Stimulated activated CD8-positive, alpha-beta memory T cell treated with anti-CD3 and anti-CD28 coated beads, Interleukin-15, amount 100 ng/mL, for 1 hour (primary cell): Measurements from ENCODE around the gene RASEF.

Experiments
- DNase-seq: peaks from one replicate; pipeline ENCODE4 v3.0.0-alpha.2; 2020; ENCODE audit warnings: low read depth

RASEF gene

GRCh38 chr9:83012922-83013838, 49.8 kb downstream of the RASEF start:
- DNase-seq = no peak

DNA sequence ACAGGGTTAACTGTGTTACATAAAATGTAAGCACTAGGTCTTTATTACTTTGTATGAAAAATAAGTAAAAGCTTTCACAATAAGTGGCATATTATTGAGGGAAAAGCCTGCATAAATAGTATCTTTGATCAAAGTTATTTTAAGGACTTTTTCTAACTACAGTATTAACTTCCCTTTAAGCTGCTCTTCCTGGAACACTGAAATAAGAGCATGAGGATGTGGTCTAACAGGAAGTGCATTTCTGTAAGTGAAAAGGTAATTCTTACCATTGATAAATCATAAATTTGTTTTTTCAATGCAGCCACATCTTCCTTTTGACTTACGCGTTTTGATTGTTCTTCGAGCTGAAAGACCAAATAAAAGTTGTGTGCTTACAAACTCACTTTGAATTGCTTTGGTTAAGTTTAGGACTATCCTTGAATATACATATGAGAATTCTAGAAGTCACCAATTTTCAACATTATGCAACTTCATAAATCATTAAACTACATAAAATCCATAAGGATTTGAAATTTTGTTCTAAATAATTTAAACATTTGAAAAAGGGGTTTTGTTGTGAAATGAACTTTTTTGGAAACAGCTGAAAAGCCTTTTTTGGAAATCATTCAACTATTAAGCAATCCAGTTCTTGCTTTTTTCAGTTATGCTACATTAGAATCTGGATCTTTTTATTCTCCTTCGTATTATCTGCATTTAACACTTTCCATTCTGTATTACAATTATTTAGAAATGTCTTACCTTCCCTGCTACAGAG, 50.6 kb downstream of the RASEF start:
- no peak for DNase-seq

DNA sequence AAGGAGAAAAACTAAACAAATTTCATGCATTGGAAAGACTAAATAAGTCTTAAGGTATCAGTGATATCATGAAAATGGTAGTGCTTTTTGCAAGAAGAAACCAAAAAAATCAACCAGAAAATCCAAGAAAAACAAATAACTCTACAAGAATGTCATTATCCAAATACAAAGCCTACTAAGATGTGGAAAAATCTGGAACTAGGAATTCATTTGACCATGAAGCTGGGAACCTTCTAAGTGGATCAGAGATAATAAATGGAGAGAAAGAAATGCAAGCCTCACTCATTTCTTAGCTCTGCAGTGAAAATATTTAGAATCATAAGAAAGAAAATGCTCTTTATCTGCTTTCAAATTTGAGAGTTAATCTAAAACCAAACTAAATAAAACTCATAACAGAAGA, 51.3 kb downstream of the RASEF start:
- DNase-seq = no peak

DNA sequence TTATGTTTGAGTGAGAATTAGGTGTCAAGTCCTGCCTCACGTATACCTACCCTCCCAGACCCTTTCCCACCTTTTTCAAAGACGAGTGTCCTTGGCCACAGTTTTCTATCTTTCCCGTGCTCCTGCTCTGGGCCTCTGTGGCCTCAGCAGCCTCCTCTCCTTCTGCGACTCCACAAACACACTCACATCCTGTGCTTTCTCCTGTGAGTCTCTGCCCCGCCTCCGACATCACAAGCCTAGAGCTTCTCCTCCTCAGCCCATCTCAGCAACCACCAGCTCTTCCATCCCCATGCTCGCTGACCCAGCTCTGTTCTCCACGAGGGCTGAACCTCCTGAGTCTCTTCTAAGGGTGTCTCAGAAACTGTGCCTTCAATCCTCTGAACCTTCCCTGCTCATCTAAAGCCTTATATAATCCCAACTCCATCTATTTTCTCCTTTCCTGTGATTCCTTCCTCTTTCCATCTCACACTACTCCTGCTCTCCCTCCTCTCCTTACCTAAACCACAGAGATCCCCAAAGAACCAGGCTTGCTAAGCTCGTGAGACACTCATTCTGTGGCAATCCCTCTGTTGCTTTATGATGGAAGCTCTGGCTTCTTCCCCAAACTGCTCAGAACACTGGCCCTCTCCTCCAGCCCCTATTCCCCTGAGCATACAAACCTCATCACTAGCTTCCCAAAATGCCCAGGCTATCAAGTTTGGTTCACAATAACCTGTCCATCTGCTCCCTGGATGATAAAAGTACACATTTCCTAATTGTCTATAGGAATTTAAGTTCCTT, 55.2 kb downstream of the RASEF start:
- no peak for DNase-seq

DNA sequence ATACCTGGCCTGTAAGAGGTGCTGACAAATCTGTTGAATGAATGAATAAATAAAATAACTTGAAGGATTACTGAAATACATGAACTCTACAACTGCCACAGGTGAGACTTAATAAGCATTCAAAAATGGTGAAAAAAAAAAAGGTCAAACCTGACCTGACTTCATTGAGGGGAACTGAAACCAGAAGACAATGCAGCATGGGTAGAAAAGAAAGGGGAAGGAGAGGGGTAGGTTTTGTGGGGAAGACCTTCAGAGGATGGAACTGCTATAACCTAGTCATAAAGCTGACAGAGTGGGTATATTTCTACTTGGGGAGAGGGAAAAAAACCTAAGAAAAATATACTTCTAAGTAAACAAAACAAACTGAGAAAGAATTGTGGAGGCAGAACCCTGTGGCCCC, 56.6 kb downstream of the RASEF start:
- no peak for DNase-seq

GRCh38 chr9:83005963-83006362, 57.0 kb downstream of the RASEF start:
- no peak for DNase-seq

- DNase-seq = no peak
These were observed 57.6 kb downstream of the RASEF start for GRCh38 chr9:83005361-83005760.

DNA sequence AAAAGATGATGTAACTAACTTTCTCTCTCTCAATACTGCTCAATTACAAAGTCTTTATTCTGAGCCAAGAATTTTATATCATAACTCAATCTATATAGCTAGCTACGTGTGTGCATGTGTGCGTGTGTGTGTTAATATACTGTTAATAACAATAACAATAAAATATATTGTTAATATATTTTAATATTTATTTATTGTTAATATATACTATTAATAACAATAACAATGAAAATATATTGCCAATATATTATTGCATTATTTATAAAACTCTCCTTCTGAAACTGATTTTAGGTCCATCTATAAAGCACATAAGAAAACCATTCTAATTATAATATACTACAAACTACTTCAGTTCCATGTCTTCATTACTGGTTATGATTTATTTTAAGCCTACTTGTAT, 60.6 kb downstream of the RASEF start:
- DNase-seq = no peak

- no peak for DNase-seq
These were observed 62.2 kb downstream of the RASEF start for GRCh38 chr9:83000765-83001164.

DNA sequence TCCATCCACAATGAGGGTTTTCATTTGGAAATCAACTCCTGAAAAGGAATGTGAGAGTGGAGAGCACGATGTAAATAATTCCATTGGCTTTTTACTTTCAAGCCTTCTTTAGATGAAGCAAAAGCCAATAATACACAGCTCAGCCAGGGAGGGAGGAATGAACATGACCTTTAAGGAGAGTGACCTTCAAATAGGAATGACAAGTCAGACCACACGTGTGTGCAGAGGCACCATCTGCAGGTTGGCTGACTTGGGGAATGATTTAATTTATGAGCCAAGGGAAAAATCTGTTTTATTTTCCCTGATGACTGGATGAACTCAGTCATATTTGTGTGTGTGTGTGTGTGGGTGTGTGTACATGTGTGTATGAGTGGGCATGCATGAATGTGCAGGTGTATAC, 64.5 kb downstream of the RASEF start:
- no peak for DNase-seq

GRCh38 chr9:82997476-82998140, 65.3 kb downstream of the RASEF start:
- no peak for DNase-seq

GRCh38 chr9:82996941-82997340, 66.0 kb downstream of the RASEF start:
- DNase-seq = no peak

DNA sequence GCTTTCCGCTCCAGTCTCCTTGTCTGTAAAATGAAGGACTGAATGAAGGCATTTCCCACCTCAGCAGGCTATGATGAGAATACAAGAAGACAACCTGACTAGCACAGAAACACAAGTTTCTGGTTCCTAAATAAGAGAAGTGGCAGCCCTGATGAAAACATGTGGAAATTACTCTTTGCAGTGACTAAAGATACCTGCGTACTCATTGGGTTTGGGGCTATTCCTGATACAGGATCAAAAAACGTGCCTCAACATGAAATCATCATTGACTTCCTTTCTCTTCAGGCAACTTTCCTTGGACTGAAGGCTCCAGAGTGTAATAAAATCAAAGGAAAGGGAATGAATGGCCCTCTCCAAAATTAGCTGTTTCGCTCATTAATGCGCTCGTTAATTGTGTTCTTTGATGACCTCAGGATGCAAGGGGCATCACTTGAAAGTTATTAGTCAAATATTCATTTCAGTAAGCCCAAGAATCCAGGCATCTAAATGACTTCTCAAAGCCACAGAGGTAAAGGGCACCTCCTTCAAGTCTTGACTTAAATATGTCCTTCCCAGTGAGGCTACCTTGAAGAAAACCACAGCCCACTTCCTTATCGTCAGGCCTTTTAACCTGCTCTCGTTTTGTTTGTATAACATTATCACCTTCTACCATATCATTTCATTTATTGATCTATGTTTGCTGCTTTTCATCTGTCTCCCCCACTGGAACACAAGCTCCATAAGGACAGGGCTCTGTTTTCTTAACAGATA, 68.9 kb downstream of the RASEF start:
- DNase-seq = no peak

DNA sequence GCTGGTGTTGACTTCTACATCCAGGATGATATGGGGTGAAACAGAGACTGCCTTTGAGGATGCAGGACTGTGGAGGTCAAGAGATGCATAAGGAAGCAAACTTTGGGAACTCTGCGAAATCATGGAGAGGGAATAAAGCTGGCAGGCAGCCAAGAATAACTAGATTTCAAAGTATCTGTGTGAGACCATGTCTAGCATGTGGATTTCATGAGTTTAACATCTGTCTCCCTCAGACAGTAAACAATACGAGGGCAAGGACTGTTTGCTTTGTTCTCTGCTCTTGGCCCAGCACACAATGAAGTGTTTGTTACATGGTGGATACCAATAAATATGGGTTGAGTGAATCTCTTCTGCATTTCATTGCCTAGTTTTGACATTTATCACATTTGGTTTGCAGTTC, 71.3 kb downstream of the RASEF start:
- DNase-seq = no peak

GRCh38 chr9:82989929-82990328, 73.0 kb downstream of the RASEF start:
- DNase-seq = no peak

DNA sequence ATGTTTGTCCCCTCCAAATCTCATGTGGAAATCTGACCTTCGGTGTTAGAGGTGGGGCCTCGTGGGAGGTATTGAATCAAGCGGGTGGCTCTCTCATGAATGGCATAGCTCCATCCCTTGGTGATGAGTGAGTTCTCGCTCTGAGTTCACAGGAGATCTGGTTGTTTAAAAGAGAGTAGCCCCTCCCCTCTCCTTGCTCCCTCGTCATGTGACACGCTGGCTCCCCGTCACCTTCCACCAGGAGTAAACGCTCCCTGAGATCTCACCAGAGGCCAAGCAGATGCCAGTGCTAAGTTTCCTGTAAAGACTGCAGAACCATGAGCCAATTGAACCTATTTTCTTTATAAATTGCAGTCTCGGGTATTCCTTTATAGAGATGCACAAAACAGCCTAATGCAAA, 74.5 kb downstream of the RASEF start:
- no peak for DNase-seq

GRCh38 chr9:82987370-82988189, 75.4 kb downstream of the RASEF start:
- DNase-seq = no peak

DNA sequence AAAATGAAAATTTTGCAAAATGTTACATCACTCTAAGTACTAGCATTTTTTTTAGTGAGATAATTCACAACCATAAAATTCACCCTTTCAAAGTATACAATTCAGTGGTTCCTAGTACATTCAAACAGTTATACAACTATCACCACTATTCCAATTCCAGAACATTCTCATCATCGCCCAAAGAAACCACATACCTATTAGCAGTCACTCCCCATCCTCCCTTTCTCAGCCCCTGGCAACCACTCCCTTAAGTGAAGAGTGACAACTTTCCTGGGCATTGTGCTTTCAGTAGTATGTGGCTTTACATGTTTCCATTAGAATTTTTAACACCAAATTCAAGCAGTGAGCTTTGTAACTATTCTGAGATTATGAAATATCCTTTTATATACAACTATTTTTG, 81.4 kb downstream of the RASEF start:
- DNase-seq = no peak

- no peak for DNase-seq
These were observed 87.8 kb downstream of the RASEF start for GRCh38 chr9:82975176-82975575.

DNA sequence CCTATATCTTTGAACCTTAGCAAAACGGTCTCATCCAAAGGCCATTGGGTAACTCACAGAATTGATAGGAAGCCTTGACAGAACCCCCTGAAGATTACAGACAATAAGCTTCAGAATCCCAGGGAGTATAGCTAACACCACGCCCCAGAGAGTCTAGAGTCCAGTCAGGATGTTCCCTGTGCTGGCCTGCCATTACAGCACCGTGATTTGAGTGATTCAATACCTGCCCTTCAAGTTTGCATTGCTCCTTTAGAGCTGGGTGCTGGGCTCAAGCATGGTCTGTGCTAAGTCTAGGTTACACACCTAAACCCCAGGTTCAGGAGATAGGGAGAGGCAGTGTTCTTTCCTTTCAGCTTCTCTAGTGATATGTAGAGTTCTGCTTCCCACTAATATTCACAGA, 90.5 kb downstream of the RASEF start:
- DNase-seq = no peak
